ENCODE measurements around the gene DLGAP1.

The DLGAP1 gene

GRCh38 chr18:3848316-3848715 lies 606.8 kb downstream of the DLGAP1 start:
- no peak for DNase-seq

GRCh38 chr18:3845161-3845560 lies 609.9 kb downstream of the DLGAP1 start:
- DNase-seq = no peak

GRCh38 chr18:3842844-3843243 lies 612.3 kb downstream of the DLGAP1 start:
- no peak for DNase-seq

GRCh38 chr18:3840766-3841165 lies 614.3 kb downstream of the DLGAP1 start:
- DNase-seq = no peak

- DNase-seq = no peak
Observed at GRCh38 chr18:3839581-3839981, 615.5 kb downstream of the DLGAP1 start.

- no peak for DNase-seq
Observed at GRCh38 chr18:3836483-3837335, 618.4 kb downstream of the DLGAP1 start.

GRCh38 chr18:3832025-3832638 lies 623.0 kb downstream of the DLGAP1 start:
- DNase-seq = no peak

GRCh38 chr18:3830604-3831003 lies 624.5 kb downstream of the DLGAP1 start:
- DNase-seq = no peak

- DNase-seq = no peak
Observed at GRCh38 chr18:3827236-3827845, 627.8 kb downstream of the DLGAP1 start.

GRCh38 chr18:3826021-3826420 lies 629.1 kb downstream of the DLGAP1 start:
- no peak for DNase-seq

GRCh38 chr18:3824101-3824500 lies 631.0 kb downstream of the DLGAP1 start:
- DNase-seq = no peak

- no peak for DNase-seq
Observed at GRCh38 chr18:3823073-3823472, 632.0 kb downstream of the DLGAP1 start.

GRCh38 chr18:3821524-3821923 lies 633.6 kb downstream of the DLGAP1 start:
- DNase-seq = no peak

- no peak for DNase-seq
Observed at GRCh38 chr18:3819961-3820360, 635.1 kb downstream of the DLGAP1 start.

GRCh38 chr18:3816610-3817363 lies 638.3 kb downstream of the DLGAP1 start:
- no peak for DNase-seq

GRCh38 chr18:3815991-3816390 lies 639.1 kb downstream of the DLGAP1 start:
- no peak for DNase-seq

GRCh38 chr18:3814816-3815215 lies 640.3 kb downstream of the DLGAP1 start:
- no peak for DNase-seq

GRCh38 chr18:3810296-3810695 lies 644.8 kb downstream of the DLGAP1 start:
- DNase-seq = no peak

GRCh38 chr18:3808985-3809780 lies 645.9 kb downstream of the DLGAP1 start:
- no peak for DNase-seq

- no peak for DNase-seq
Observed at GRCh38 chr18:3806656-3807055, 648.5 kb downstream of the DLGAP1 start.

- no peak for DNase-seq
Observed at GRCh38 chr18:3804336-3804735, 650.8 kb downstream of the DLGAP1 start.

GRCh38 chr18:3803350-3803749 lies 651.8 kb downstream of the DLGAP1 start:
- no peak for DNase-seq

Data from GF-D8 (cell line).